ELR (cell line): ENCODE data around the gene DDO.

Source experiments
- DNase-seq: peaks from one replicate; pipeline ENCODE4 v3.0.0-alpha.2; 2015; ENCODE audit warnings: low read depth

Gene DDO

GRCh38 chr6:110415086-110415916 lies at the start of gene DDO:
Gene DDO, minus strand, starts transcription at chr6:110415575. Its CDS starts 2,113 bp downstream, at chr6:110413462.
- DNase-seq: peak; percentile 49

GRCh38 chr6:110462884-110463481 lies 47.6 kb upstream of the DDO start:
- DNase-seq: no peak

- DNase-seq: no peak
Measured at GRCh38 chr6:110461376-110461775, 46.0 kb upstream of the DDO start.

- DNase-seq: no peak
Measured at GRCh38 chr6:110459137-110459536, 43.8 kb upstream of the DDO start.

GRCh38 chr6:110458476-110458875 lies 43.1 kb upstream of the DDO start:
- DNase-seq: no peak

- DNase-seq: peak; percentile 75
Measured at GRCh38 chr6:110457567-110458175, 42.3 kb upstream of the DDO start.

GRCh38 chr6:110456694-110457093 lies 41.3 kb upstream of the DDO start:
- DNase-seq: peak; percentile 26

GRCh38 chr6:110449541-110449895 lies 34.1 kb upstream of the DDO start:
- no peak for DNase-seq

- DNase-seq: no peak
Measured at GRCh38 chr6:110448846-110449540, 33.6 kb upstream of the DDO start.

GRCh38 chr6:110447761-110448160 lies 32.4 kb upstream of the DDO start:
- DNase-seq: no peak

GRCh38 chr6:110446405-110446804 lies 31.0 kb upstream of the DDO start:
- DNase-seq: no peak

GRCh38 chr6:110440026-110440425 lies 24.7 kb upstream of the DDO start:
- no peak for DNase-seq

- no peak for DNase-seq
Measured at GRCh38 chr6:110439356-110439755, 24.0 kb upstream of the DDO start.

- DNase-seq: no peak
Measured at GRCh38 chr6:110434961-110435602, 19.7 kb upstream of the DDO start.

- DNase-seq: no peak
Measured at GRCh38 chr6:110432285-110432900, 17.0 kb upstream of the DDO start.

- no peak for DNase-seq
Measured at GRCh38 chr6:110430741-110431140, 15.4 kb upstream of the DDO start.

GRCh38 chr6:110430236-110430635 lies 14.9 kb upstream of the DDO start:
- DNase-seq: no peak

- no peak for DNase-seq
Measured at GRCh38 chr6:110428153-110428552, 12.8 kb upstream of the DDO start.

GRCh38 chr6:110425816-110426215 lies 10.4 kb upstream of the DDO start:
- DNase-seq: no peak

- DNase-seq: no peak
Measured at GRCh38 chr6:110422444-110422822, 7.1 kb upstream of the DDO start.

GRCh38 chr6:110421749-110422443 lies 6.5 kb upstream of the DDO start:
- DNase-seq: no peak
